Suprapubic skin (tissue), 4 donors: Measurements from ENCODE around the gene UNC5B. TPM values are rescaled to one million over a fixed set of nuclear protein-coding genes. Genes with fewer than 3 reads are reported as not detected.

Experiments used
- DNase-seq, 2 donors: peaks; one replicate each; pipeline ENCODE4 v3.0.0-alpha.2; 2019; ENCODE audit warnings: low spot score in 2 of 2
- H3K27ac ChIP-seq: fragments of 200-600 bp; sonication (generic); one replicate; pipeline ENCODE4 v1.5.1; 2019
- H3K27me3 ChIP-seq: fragments of 200-600 bp; sonication (generic); one replicate; pipeline ENCODE4 v1.5.1; 2019
- H3K36me3 ChIP-seq: fragments of 200-600 bp; sonication (generic); one replicate; pipeline ENCODE4 v1.5.1; 2019
- H3K4me1 ChIP-seq: fragments of 200-600 bp; sonication (generic); one replicate; pipeline ENCODE4 v1.5.1; 2019
- H3K4me3 ChIP-seq: fragments of 200-600 bp; sonication (generic); one replicate; pipeline ENCODE4 v1.5.1; 2019; ENCODE audit warnings: mild to moderate bottlenecking
- H3K9me3 ChIP-seq: fragments of 200-600 bp; sonication (generic); one replicate; pipeline ENCODE4 v1.5.1; 2019
- CTCF ChIP-seq, 2 donors: fragments of 200-600 bp in 1 of 2; fragments of 450-650 bp in 1 of 2; sonication (generic) in 1 of 2; IDR thresholded peaks; one replicate each; pipeline ENCODE4 v1.5.1; 2016 to 2019; ENCODE audit warnings: antibody characterized with exemption in 2 of 2, mild to moderate bottlenecking in 1 of 2, moderate library complexity in 1 of 2
- EP300 ChIP-seq: sonication (generic); formaldehyde crosslinking; IDR thresholded peaks from one replicate; pipeline ENCODE4 v1.6.1; 2017; ENCODE audit warnings: antibody characterized with exemption
- POLR2A ChIP-seq, 2 donors: fragments of 450-650 bp; IDR thresholded peaks; one replicate each; pipeline ENCODE4 v1.6.1; 2017; ENCODE audit warnings: antibody characterized with exemption in 2 of 2, mild to moderate bottlenecking in 2 of 2, moderate library complexity in 2 of 2
- POLR2AphosphoS5 ChIP-seq, 3 donors: sonication (generic); formaldehyde crosslinking; IDR thresholded peaks; one replicate each; pipeline ENCODE4 v1.6.1; 2017; ENCODE audit warnings: antibody characterized with exemption in 3 of 3
- WGBS: methylation state at CpG from one replicate; pipeline ENCODE4 v1.1.5; 2018; 5-methylcytosine and 5-hydroxymethylcytosine counted together
- total RNA-seq, 4 donors: library from RNA; depleted of rRNA; stranded (reverse); fragments of >200 nt; gene quantifications; one replicate each; pipeline ENCODE4 v1.1.0, GENCODE V29; 2016

UNC5B gene
- total RNA-seq, 4 donors from 2014 or later, result 7.2 to 45.7 (median 14.7) TPM

GRCh38 chr10:71330789-71331404, 118.5 kb downstream of the UNC5B start:
- no peak for DNase-seq
- no peaks in the 10 kb centered on the region for H3K9me3 ChIP-seq
- H3K4me1 ChIP-seq, result peaks cover 25% of the 10 kb centered on the region
- 85% methylated on average over 4 of the region's 4 CpGs for WGBS
- no peaks in the 10 kb centered on the region for H3K36me3 ChIP-seq
- no peak overlapping the region for H3K27ac ChIP-seq
- no peaks in the 10 kb centered on the region for H3K27me3 ChIP-seq
- H3K4me3 ChIP-seq, result no peak overlapping the region
- TF ChIP-seq CTCF (IDR thresholded peaks at IDR 0.05) (no peak), POLR2AphosphoS5 (IDR thresholded peaks at IDR 0.05) (no peak), EP300 (no peak), POLR2A (IDR thresholded peaks at IDR 0.05) (no peak)

DNA sequence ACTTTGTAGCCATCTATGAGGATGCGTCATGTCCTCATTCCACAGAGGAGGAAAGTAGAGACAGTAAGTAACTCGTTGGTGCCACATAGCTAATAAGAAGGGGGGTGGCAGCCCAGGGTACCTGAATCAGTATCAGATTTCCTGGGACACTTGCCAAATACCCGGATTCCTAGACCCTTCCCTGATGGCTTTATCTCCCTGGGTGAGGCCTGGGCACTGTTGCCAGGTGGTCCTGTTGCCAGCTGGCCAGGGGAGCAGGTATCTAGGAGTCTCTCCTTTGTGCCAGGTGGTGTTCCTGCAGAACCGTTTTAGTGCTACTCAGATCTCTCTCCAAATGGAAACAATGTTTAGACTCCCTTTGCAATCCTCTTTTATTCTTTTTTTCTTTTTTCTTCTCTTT, 119.4 kb downstream of the UNC5B start:
- no peaks in the 10 kb centered on the region for H3K36me3 ChIP-seq
- peaks cover 18% of the 10 kb centered on the region for H3K4me1 ChIP-seq
- H3K27ac ChIP-seq, result no peak overlapping the region
- TF ChIP-seq CTCF (IDR thresholded peaks at IDR 0.05) (no peak), POLR2AphosphoS5 (IDR thresholded peaks at IDR 0.05) (no peak), EP300 (no peak), POLR2A (IDR thresholded peaks at IDR 0.05) (no peak)
- WGBS, result 39% methylated on average over 3 of the region's 4 CpGs
- H3K4me3 ChIP-seq, result no peak overlapping the region
- H3K9me3 ChIP-seq, result no peaks in the 10 kb centered on the region
- no peaks in the 10 kb centered on the region for H3K27me3 ChIP-seq
- no peak for DNase-seq

- 63% methylated on average over 5 of the region's 5 CpGs for WGBS
- TF ChIP-seq POLR2AphosphoS5 (IDR thresholded peaks at IDR 0.05) (no peak), EP300 (no peak), CTCF (IDR thresholded peaks at IDR 0.05) (no peak), POLR2A (IDR thresholded peaks at IDR 0.05) (no peak)
Observed at GRCh38 chr10:71332466-71332865, 120.1 kb downstream of the UNC5B start.

DNA sequence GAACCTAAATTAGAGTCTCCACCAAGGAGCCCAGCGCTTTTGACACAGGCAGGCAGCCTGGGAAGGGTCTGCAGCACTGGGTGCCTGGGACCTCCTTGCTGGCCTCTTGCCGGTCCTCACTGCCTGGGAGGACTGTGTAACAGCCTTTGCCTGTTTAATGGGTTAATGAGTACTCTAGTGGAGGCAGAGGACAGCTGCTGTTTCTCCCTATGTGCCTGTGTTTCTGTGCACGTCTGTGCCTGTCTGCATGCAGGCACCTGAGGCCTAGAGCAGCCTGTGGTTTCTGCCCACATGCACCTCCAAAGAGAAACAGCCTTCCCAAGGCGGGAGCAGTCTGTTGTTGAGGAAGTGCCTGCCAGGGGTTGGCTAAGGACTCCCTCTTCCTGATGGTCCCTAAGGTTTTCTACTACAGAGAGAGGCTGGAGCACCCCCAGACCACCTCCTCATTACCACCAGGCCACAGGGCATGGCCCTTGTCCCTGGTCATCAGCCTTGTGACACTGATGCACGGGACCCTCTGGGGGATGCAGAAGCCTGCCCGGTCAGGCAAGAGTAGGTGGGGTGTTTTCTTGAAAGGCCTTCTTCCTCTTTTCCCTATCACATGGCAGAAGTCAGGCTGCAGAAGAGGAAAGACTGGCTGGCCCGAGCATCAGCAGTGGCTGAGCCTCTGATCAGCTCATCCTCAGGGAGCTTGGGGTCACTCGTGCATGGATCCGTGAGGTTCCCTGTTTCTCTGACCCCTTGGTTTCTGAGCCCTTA, 120.9 kb downstream of the UNC5B start:
- H3K4me1 ChIP-seq, result peaks cover 16% of the 10 kb centered on the region
- 63% methylated on average over 7 of the region's 9 CpGs for WGBS
- TF ChIP-seq EP300 (no peak), POLR2A (IDR thresholded peaks at IDR 0.05) (no peak), POLR2AphosphoS5 (IDR thresholded peaks at IDR 0.05) (no peak), CTCF (IDR thresholded peaks at IDR 0.05) (no peak)
- no peak overlapping the region for H3K27ac ChIP-seq
- H3K4me3 ChIP-seq, result no peak overlapping the region
- H3K27me3 ChIP-seq, result no peaks in the 10 kb centered on the region
- H3K36me3 ChIP-seq, result no peaks in the 10 kb centered on the region
- no peaks in the 10 kb centered on the region for H3K9me3 ChIP-seq
- no peak for DNase-seq

More at GRCh38 chr10:71332466-71332865, 120.1 kb downstream of the UNC5B start:
- Histone ChIP-seq H3K27ac (no peak overlapping the region), H3K36me3 (no peaks in the 10 kb centered on the region), H3K4me1 (peaks cover 16% of the 10 kb centered on the region), H3K4me3 (no peak overlapping the region), H3K9me3 (no peaks in the 10 kb centered on the region), H3K27me3 (no peaks in the 10 kb centered on the region)
- no peak for DNase-seq

DNA sequence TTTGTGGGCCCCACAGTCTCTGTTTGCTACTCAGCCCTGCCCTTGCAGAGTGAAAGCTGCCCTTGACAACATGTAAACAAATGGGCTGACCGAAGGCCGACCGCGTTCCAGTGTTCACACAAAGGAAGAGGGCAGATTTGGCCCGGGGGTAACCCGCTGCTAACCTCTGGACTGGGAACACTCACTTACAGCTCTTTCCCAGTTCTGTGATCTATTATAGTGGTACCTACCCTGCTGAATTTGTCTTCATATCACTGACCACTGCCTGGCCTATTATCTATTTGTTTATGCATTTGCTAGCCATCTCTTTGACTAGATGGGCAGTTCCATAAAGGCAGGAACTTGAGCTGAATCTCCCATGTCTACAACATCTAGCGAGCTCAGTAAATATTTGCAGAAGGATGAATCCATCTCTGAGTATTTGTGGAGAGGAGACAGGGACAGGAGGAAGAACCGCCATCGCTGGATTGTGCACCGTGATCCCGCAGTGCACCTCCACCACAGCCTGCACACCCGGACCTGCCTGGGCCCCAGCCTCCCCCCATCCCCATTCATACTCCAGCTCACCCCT, 121.9 kb downstream of the UNC5B start:
- TF ChIP-seq CTCF (IDR thresholded peaks at IDR 0.05) (no peak), POLR2AphosphoS5 (IDR thresholded peaks at IDR 0.05) (no peak), EP300 (no peak), POLR2A (IDR thresholded peaks at IDR 0.05) (no peak)
- Histone ChIP-seq H3K9me3 (no peaks in the 10 kb centered on the region), H3K36me3 (no peaks in the 10 kb centered on the region), H3K27ac (no peak overlapping the region), H3K27me3 (no peaks in the 10 kb centered on the region), H3K4me1 (peaks cover 16% of the 10 kb centered on the region), H3K4me3 (no peak overlapping the region)
- 91% methylated on average over 12 of the region's 12 CpGs for WGBS
- no peak for DNase-seq
